GM12873 (cell line): ENCODE results near the gene MYO15A.

Experiments used
- CTCF ChIP-seq: IDR thresholded peaks from 2 replicates; pipeline ENCODE4 v1.5.1; 2012; ENCODE audit warnings: low read depth, mild to moderate bottlenecking, moderate library complexity, low read length, control low read depth; ENCODE audit not compliant: insufficient read depth; ENCODE audit errors: missing control alignments

Gene MYO15A

GRCh38 chr17:18206962-18207361, 98.4 kb downstream of the MYO15A start:
- TF ChIP-seq CTCF: no peak

- TF ChIP-seq CTCF: no peak
These were observed 99.5 kb downstream of the MYO15A start for GRCh38 chr17:18208092-18208491.

GRCh38 chr17:18213666-18214270, 105.2 kb downstream of the MYO15A start:
- no peak for TF ChIP-seq CTCF

- peak; percentile 98 for TF ChIP-seq CTCF
These were observed 109.0 kb downstream of the MYO15A start for GRCh38 chr17:18217412-18218015.

- no peak for TF ChIP-seq CTCF
These were observed 110.3 kb downstream of the MYO15A start for GRCh38 chr17:18218756-18219415.

GRCh38 chr17:18224053-18224386, 115.5 kb downstream of the MYO15A start:
- TF ChIP-seq CTCF: no peak

GRCh38 chr17:18224387-18225120, 116.0 kb downstream of the MYO15A start:
- no peak for TF ChIP-seq CTCF
